Adrenal gland (tissue), 12 donors: Measurements from ENCODE around the gene FBXO10. TPM values are rescaled to one million over a fixed set of nuclear protein-coding genes. Genes with fewer than 3 reads are reported as not detected.
"Not testable (repeated sequence)": the region's sequence is repeated elsewhere in the genome, so short reads cannot be mapped to it uniquely, and the experiment has no call there.

ENCODE experiments used
- DNase-seq, 7 donors: peaks; one replicate each; pipeline ENCODE4 v3.0.0-alpha.2; 2019 to 2020
- H3K27ac ChIP-seq, 5 donors: fragments of 200-600 bp; sonication (generic) in 4 of 5; 1 replicate in 3 of 5; 2 replicates in 2 of 5; pipeline versions ENCODE4 v1.5.1 to v1.8.0; 2016 to 2020; ENCODE audit warnings: mild to moderate bottlenecking in 1 of 5
- H3K27me3 ChIP-seq: fragments of 200-600 bp; 2 replicates; pipeline ENCODE4 v1.8.0; 2021
- H3K36me3 ChIP-seq, 2 donors: fragments of 200-600 bp; replicated peaks in 1 of 2; 1 replicate in 1 of 2; 2 replicates in 1 of 2; pipeline versions ENCODE4 v1.5.1 to v1.8.0; 2018 to 2022
- H3K4me1 ChIP-seq, 2 donors: fragments of 200-600 bp; replicated peaks in 1 of 2; 1 replicate in 1 of 2; 2 replicates in 1 of 2; pipeline versions ENCODE4 v1.5.1 to v1.8.0; 2018 to 2021
- H3K4me3 ChIP-seq, 4 donors: fragments of 200-600 bp; sonication (generic) in 3 of 4; one replicate each; pipeline ENCODE4 v1.5.1; 2016 to 2018
- H3K9me3 ChIP-seq, 3 donors: fragments of 200-600 bp; sonication (generic) in 1 of 3; replicated peaks in 1 of 3; 1 replicate in 2 of 3; 2 replicates in 1 of 3; pipeline versions ENCODE4 v1.5.1 to v1.8.0; 2016 to 2021
- POLR2A ChIP-seq, 2 donors: fragments of 450-650 bp; IDR thresholded peaks; one replicate each; pipeline ENCODE4 v1.6.1; 2017; ENCODE audit warnings: antibody characterized with exemption in 2 of 2, mild to moderate bottlenecking in 2 of 2, moderate library complexity in 1 of 2
- WGBS, 4 donors: extraction: QIAGEN DNeasy Blood & Tissue Kit in 2 of 4; methylation state at CpG; one replicate each; pipeline versions ENCODE4 v1.1.5 to v1.1.7; 2013 to 2017; 5-methylcytosine and 5-hydroxymethylcytosine counted together
- intact Hi-C, 2 donors: fragments of 100-400 bp; cut with DNase I; formaldehyde crosslinking; loops; one replicate each; pipeline versions ENCODE4 v1.14.1 to v1.15.0; 2022 to 2023
- polyA plus RNA-seq, 3 donors: library from polyadenylated mRNA; stranded (reverse); fragments of 200-250 nt in 2 of 3; fragments of 350-450 nt in 1 of 3; fragmentation: Illumina TruSeq in 1 of 3; extraction: RNeasy Lipid Tissue Mini Kit (QIAGEN cat#74804) in 1 of 3; gene quantifications; one replicate each; pipeline ENCODE4 v1.2.3, GENCODE V29; 2013 to 2014
- total RNA-seq, 9 donors: library from RNA; depleted of rRNA in 4 of 9; stranded (reverse); fragments of >200 nt in 4 of 9; fragments of 120-200 nt in 1 of 9; fragmentation: NEBNext Ultra II Directional in 1 of 9; extraction: Animal tissue kit (Norgen Biotek cat#: 25700) in 1 of 9; gene quantifications; one replicate each; pipeline versions ENCODE4 v1.1.0 to v1.2.4, GENCODE V29; 2013 to 2023
- TF ChIP-seq, protein P1 (sequence below), 6 experiments: fragments of 450-650 bp in 4 of 6; fragments of 200-600 bp in 2 of 6; sonication (generic) in 1 of 6; IDR thresholded peaks; 1 replicate in 5 of 6; 2 replicates in 1 of 6; pipeline versions ENCODE4 v1.5.1 to v1.8.0; 2016 to 2021; ENCODE audit warnings: antibody characterized with exemption in 6 of 6, mild to moderate bottlenecking in 2 of 6, moderate library complexity in 1 of 6
- donor health status: healthy with polysubstance abuse.
- donor health status: Bipolar disorder and iron deficiency.
- donor health status: DM: yes; HTN: yes; CAD: no.
- donor health status: DM: no; HTN: no; CAD: no.
- donor health status: DM: no; HTN: no; CAD: no.
- donor health status: DM: yes; HTN: yes; CAD: no.

FBXO10 gene
- total and polyA plus RNA-seq, 12 donors, result 7.2 to 86.6 (median 12.3) TPM

DNA sequence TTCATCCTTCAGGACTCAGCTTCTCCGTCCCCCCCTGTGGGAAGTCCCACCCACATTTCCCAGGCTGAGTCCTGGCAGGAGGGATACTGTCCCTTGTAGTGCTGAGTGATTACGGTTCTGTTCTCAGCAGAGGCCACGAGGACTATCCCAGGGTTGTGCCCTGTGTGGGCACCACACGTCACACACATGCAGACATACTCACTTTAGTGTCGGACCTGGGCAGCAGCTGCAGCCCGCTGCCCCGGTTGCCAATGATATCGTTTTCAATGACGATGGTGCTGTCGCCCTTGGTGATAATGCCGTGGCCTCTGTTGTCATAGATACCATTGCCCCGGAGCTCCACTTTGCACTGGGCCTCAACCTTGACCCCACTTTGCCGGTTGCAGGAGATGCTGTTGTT is 58.3 kb downstream of the FBXO10 start:
- Histone ChIP-seq H3K36me3 (peaks cover 0 to 14% of the 10 kb centered on the region in 2 donors), H3K4me1 (peaks cover 0 to 14% of the 10 kb centered on the region in 2 donors), H3K27ac (no peak overlapping the region), H3K9me3 (no peaks in the 10 kb centered on the region), H3K27me3 (no peaks in the 10 kb centered on the region), H3K4me3 (no peak overlapping the region)
- TF ChIP-seq, protein P1, sequence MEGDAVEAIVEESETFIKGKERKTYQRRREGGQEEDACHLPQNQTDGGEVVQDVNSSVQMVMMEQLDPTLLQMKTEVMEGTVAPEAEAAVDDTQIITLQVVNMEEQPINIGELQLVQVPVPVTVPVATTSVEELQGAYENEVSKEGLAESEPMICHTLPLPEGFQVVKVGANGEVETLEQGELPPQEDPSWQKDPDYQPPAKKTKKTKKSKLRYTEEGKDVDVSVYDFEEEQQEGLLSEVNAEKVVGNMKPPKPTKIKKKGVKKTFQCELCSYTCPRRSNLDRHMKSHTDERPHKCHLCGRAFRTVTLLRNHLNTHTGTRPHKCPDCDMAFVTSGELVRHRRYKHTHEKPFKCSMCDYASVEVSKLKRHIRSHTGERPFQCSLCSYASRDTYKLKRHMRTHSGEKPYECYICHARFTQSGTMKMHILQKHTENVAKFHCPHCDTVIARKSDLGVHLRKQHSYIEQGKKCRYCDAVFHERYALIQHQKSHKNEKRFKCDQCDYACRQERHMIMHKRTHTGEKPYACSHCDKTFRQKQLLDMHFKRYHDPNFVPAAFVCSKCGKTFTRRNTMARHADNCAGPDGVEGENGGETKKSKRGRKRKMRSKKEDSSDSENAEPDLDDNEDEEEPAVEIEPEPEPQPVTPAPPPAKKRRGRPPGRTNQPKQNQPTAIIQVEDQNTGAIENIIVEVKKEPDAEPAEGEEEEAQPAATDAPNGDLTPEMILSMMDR (IDR thresholded peaks at IDR 0.05), result no peak
- TF ChIP-seq POLR2A (IDR thresholded peaks at IDR 0.05), result no peak
- WGBS, 4 donors, result 60 to 82% (median 70%) methylated on average over 11 to 13 of the region's 13 CpGs
- peak in 3 of 7 donors; percentile 17 to 63 (median 43) for DNase-seq
- intact Hi-C loops, result no loop called here

DNA sequence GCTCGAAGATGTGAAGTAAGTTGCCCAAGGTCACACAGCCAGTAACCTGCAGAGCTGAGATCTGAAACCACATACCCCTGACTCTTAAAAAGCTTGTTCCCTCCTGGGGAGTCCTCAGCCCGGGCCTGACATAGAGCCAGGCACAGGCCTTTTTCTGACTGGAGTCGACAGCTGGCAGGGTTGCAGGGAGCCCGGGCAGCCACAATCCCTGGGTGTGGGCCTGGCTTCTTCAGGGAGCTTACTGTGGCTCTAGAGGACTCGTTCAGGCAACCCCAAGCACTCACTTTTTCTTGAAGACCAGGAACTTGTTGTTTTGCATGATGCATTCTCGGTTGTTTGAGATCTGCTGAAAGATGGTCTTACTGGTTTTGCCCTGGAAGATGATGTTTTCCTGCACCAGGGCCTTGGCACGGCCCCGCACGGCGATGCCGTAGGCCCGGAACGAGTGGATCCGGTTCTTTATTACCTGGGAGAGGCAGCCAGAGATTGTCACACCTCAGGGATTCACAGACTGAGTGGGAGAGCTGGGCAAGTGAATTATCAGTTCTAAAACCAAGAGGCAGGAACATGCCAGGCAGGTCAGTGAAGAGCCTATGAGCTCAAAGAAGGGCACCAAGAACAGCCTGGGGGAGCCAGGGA is 60.4 kb downstream of the FBXO10 start:
- Histone ChIP-seq H3K36me3 (peaks cover 0 to 17% of the 10 kb centered on the region in 2 donors), H3K4me1 (peaks cover 0 to 7% of the 10 kb centered on the region in 2 donors), H3K4me3 (no peak overlapping the region), H3K9me3 (no peaks in the 10 kb centered on the region), H3K27ac (no peak overlapping the region), H3K27me3 (no peaks in the 10 kb centered on the region)
- DNase-seq, result no peak
- TF ChIP-seq POLR2A (IDR thresholded peaks at IDR 0.05), result no peak
- TF ChIP-seq, protein P1 (IDR thresholded peaks at IDR 0.05), result no peak
- WGBS, 4 donors, result 91 to 97% (median 94%) methylated on average over 9 to 14 of the region's 14 CpGs
- intact Hi-C loops, result no loop called here

- intact Hi-C loops, result no loop called here
- no peak overlapping the region for H3K27ac ChIP-seq
- H3K4me3 ChIP-seq, result no peak overlapping the region
- H3K36me3 ChIP-seq, result peaks cover 0 to 17% of the 10 kb centered on the region in 2 donors
- 94 to 97% (median 95%) methylated on average over 7 of the region's 7 CpGs for WGBS, 4 donors
- peaks cover 0 to 7% of the 10 kb centered on the region in 2 donors for H3K4me1 ChIP-seq
- H3K9me3 ChIP-seq, result no peaks in the 10 kb centered on the region
- no peaks in the 10 kb centered on the region for H3K27me3 ChIP-seq
- no peak for TF ChIP-seq POLR2A (IDR thresholded peaks at IDR 0.05)
- TF ChIP-seq, protein P1 (IDR thresholded peaks at IDR 0.05), result no peak
- no peak for DNase-seq
These were observed 61.2 kb downstream of the FBXO10 start for GRCh38 chr9:37514999-37515398.

DNA sequence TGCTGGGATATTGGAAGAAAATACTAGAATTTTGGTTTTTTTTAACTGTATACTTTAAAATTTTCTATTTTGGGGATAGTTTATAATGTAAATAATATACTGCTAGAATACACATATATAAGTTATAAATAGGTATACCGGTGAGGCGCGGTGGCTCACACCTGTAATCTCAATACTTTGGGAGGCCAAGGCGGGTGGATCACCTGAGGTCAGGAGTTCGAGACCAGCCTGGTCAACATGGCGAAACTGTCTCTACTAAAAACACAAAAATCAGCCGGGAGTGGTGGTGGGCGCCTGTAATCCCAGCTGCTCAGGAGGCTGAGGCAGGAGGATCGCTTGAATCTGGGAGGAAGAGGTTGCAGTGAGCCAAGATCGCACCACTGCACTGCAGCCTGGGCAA is 61.8 kb downstream of the FBXO10 start:
- intact Hi-C loops, DNase-seq: not testable (repeated sequence)
- H3K36me3 ChIP-seq, result peaks cover 0 to 17% of the 10 kb centered on the region in 2 donors

GRCh38 chr9:37512437-37512836 is 63.7 kb downstream of the FBXO10 start:
- H3K9me3 ChIP-seq, result no peaks in the 10 kb centered on the region
- H3K27me3 ChIP-seq, result no peaks in the 10 kb centered on the region
- intact Hi-C loops, result no loop called here
- 73 to 81% (median 80%) methylated on average over 6 to 12 of the region's 12 CpGs for WGBS, 4 donors
- no peak for DNase-seq
- no peak overlapping the region for H3K4me3 ChIP-seq
- no peak for TF ChIP-seq POLR2A (IDR thresholded peaks at IDR 0.05)
- TF ChIP-seq, protein P1 (IDR thresholded peaks at IDR 0.05), result no peak
- H3K36me3 ChIP-seq, result peaks cover 0 to 17% of the 10 kb centered on the region in 2 donors
- no peak overlapping the region for H3K27ac ChIP-seq
- H3K4me1 ChIP-seq, result peaks cover 0 to under 1% of the 10 kb centered on the region in 2 donors

More for the DNA sequence above, 61.8 kb downstream of the FBXO10 start:
- H3K27ac ChIP-seq, H3K9me3 ChIP-seq, H3K4me1 ChIP-seq, H3K27me3 ChIP-seq, H3K4me3 ChIP-seq: not testable (repeated sequence)
- WGBS, 4 donors, result 94 to 97% (median 95%) methylated on average over 10 of the region's 10 CpGs
